ENCODE measurements around the gene OGFOD2. TPM values are rescaled to one million over a fixed set of nuclear protein-coding genes. Genes with fewer than 3 reads are reported as not detected.
A peak's percentile ranks its signal among the peaks of the same experiment; 100 is the strongest.

OGFOD2 gene
- total and polyA plus RNA-seq, 2 of the 13 experiments (the other 11 are each of a cell fraction or from before 2014, with no cell fraction given): 13.2 to 14.6 TPM

GRCh38 chr12:122980183-122981035, 5.4 kb downstream of the OGFOD2 start, which contains the start of gene ARL6IP4 (continued):
- TF ChIP-seq ARID4A (CRISPR knock-in tag; IDR thresholded peaks at IDR 0.05; ENCODE audit: borderline replicate concordance) (peak; percentile 87), ELF1 (CRISPR knock-in tag; IDR thresholded peaks at IDR 0.05) (0 out of 2 replicates have a peak, but pooled peaks have one; percentile 29), ZNF703 (CRISPR knock-in tag; IDR thresholded peaks at IDR 0.05; ENCODE audit: borderline replicate concordance) (peak; percentile 94; the same call in 1 of the 2 replicates), ZNF557 (CRISPR knock-in tag; IDR thresholded peaks at IDR 0.05) (no peak), ARID5B (CRISPR knock-in tag; IDR thresholded peaks at IDR 0.05) (peak; percentile 34; the same call in 1 of the 2 replicates), BCL3 (CRISPR knock-in tag; IDR thresholded peaks at IDR 0.05) (peak; percentile 90; the same call in 1 of the 2 replicates), ZNF547 (CRISPR knock-in tag; IDR thresholded peaks at IDR 0.05) (peak; percentile 86), FIP1L1 (IDR thresholded peaks at IDR 0.05; ENCODE audit: borderline replicate concordance, insufficient read depth, low read depth, low read length) (0 out of 2 replicates have a peak, but pooled peaks have one; percentile 16), RXRA (CRISPR knock-in tag; IDR thresholded peaks at IDR 0.05) (0 out of 2 replicates have a peak, but pooled peaks have one; percentile 14), ZNF431 (CRISPR knock-in tag; IDR thresholded peaks at IDR 0.05; ENCODE audit: borderline replicate concordance, low read depth) (peak; percentile 73; the same call in 1 of the 2 replicates), ZNF724P (CRISPR knock-in tag; IDR thresholded peaks at IDR 0.05; ENCODE audit: borderline replicate concordance) (peak; percentile 79), REL (CRISPR knock-in tag; conservative IDR thresholded peaks at IDR 0.05) (peak; percentile 61; the same call in 1 of the 2 replicates), YEATS4 (CRISPR knock-in tag; IDR thresholded peaks at IDR 0.05; ENCODE audit: borderline replicate concordance) (peak; percentile 84), HOXA9 (CRISPR knock-in tag; IDR thresholded peaks at IDR 0.05; ENCODE audit: borderline replicate concordance) (peak; percentile 74; the same call in 1 of the 2 replicates), HHEX (CRISPR knock-in tag; IDR thresholded peaks at IDR 0.05) (no peak), HCFC1 (IDR thresholded peaks at IDR 0.05; ENCODE audit: low read depth, low read length) (peak; percentile 57; the same call in 1 of the 2 replicates), IRF2 (CRISPR knock-in tag; IDR thresholded peaks at IDR 0.05) (0 out of 2 replicates have a peak, but pooled peaks have one; percentile 20), ZNF672 (CRISPR knock-in tag; IDR thresholded peaks at IDR 0.05) (no peak), ZNF850 (CRISPR knock-in tag; conservative IDR thresholded peaks at IDR 0.05) (no peak)

Measured in HepG2 (cell line).